ENCODE data around the gene GOSR2. TPM values are rescaled to one million over a fixed set of nuclear protein-coding genes. Genes with fewer than 3 reads are reported as not detected.
"Not testable (repeated sequence)": the region's sequence is repeated elsewhere in the genome, so short reads cannot be mapped to it uniquely, and the experiment has no call there.

The GOSR2 gene
- total RNA-seq, 2 donors from 2014 or later, result 52.0 to 56.1 TPM

- peak; percentile 62 for DNase-seq (ENCODE audit: low spot score)
- intact Hi-C loops (cut with DNase I), result no loop called here
These were observed 55.0 kb downstream of the GOSR2 start for GRCh38 chr17:46977750-46978488.

DNA sequence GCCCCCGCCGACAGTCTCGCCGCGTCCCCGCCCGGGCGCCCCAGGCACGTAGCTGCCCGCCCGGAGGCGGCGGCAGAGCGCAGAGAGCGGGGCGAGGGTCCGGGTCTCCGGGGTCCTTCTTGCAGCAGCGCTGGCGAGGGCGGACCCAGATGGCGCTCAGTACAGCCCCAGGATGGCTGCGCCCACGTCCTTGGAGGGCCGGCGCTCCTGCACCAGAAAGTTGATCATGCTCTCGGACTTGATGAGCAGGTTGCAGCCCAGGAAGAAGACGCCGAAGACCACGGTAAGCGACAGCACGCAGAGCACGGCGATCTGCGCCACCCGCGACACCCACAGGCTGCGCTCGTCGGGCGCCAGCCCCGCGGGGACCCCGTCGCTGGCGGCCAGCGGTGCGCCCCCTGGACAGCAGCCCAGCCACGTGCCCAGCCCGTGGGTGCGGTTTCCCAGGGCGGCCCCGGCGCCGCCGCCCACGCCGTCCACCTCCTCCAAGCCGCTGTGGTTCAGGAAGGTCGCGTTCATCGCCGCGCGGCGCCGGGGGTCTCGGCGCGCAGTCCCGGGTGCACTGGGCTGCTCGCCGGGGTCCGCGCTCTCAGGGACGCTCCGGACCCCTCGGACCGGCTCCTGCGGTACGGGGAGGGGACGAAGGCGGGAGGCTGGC, 55.7 kb downstream of the GOSR2 start:
- peak; percentile 82 for DNase-seq (ENCODE audit: low spot score)
- intact Hi-C loops (cut with DNase I), result no loop called here

GRCh38 chr17:46979147-46979863, 56.3 kb downstream of the GOSR2 start, which contains the start of gene RPRML:
RPRML (minus strand) TSS chr17:46979253; CDS start chr17:46979007, 246 bp downstream.
- intact Hi-C loops (cut with DNase I), result no loop called here
- peak; percentile 73 for DNase-seq (ENCODE audit: low spot score)

- DNase-seq (ENCODE audit: low spot score), result peak; percentile 15
- intact Hi-C loops (cut with DNase I), result no loop called here
These were observed 59.6 kb downstream of the GOSR2 start for GRCh38 chr17:46982577-46982976.

- DNase-seq (ENCODE audit: low spot score), result peak; percentile 47
- intact Hi-C loops (cut with DNase I), result no loop called here
These were observed 60.8 kb downstream of the GOSR2 start for GRCh38 chr17:46983782-46984181.

DNA sequence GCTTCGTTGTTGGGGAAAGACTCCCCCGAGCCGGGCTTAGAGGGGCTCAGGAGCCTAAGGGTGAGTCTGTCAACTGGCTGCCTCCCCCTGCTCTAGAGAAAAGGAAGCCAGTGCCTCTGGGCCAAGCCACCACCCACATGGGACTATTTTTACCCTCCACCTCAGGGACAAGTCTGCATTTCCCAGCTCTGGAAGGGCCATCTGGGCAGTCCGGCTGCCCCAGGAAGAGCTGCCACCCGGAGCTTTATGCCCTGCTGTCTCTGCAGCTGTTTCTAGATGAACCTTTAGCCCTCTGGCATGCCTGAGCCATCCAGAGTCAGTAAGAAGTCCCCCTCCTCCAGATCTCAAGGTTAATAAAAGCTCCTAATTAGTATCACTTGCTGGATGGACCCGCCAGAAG, 61.4 kb downstream of the GOSR2 start:
- no peak for DNase-seq (ENCODE audit: low spot score)
- intact Hi-C loops (cut with DNase I), result no loop called here

- DNase-seq (ENCODE audit: low spot score), result peak; percentile 5
- intact Hi-C loops (cut with DNase I), result no loop called here
These were observed 61.9 kb downstream of the GOSR2 start for GRCh38 chr17:46984892-46985291.

DNA sequence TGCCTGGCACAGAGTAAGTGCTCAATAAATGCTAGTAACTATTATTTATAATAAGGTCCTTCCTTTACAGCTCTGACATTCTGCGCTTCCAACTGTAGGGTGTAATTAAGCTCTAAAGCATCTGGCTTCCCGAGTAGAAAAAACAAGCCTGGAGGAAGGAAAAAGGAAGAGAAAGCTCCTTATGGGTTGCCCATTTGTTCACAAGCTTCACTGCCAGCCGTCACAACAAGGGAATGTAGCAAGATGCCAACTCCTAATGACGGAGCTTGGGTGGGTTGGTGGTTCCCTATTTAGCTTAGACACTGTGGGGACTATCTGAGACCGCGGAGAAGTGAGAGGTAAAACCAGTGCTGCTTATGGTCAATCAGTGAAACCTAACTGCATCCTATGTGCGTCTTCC, 63.4 kb downstream of the GOSR2 start:
- DNase-seq (ENCODE audit: low spot score), result no peak
- intact Hi-C loops (cut with DNase I), result no loop called here

GRCh38 chr17:46987927-46988326, 65.0 kb downstream of the GOSR2 start:
- DNase-seq (ENCODE audit: low spot score), result peak; percentile 19
- intact Hi-C loops (cut with DNase I), result not testable (repeated sequence)

DNA sequence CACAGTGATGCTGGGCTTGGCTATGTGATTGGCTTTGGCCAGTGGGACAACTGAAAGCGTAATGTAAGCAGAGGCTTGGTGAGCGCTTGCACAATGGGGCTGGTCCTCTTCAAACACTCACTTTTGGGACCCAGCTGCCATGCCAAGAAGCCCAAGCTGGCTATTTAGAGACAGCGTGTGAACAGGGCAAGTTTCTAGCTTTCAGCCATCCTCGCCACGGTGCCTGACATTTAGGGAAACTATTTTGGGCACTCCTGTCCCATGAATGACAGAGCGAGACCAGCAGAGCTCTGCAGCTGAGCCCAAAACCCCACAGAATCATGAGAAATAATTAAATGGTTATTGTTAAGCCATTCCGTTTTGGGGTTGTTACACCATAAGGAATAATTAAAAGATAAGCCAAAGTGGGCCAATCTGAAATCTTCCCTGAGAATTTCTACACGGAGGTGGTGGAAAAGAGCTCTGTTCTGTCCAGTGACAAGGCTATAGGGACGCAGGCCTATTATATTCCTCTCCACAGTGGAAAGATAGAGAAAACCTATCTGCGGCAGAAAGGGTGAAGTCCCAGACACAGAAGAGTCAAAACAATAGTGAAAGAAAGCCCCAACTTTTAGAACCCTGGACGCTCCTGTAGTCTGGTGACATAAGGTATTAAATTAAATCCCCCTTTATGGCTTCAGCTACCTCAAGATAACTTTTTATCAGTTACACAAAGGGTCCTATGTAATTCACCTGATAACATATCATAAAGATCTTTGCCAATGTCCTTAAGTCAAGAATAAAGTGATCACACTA, 66.9 kb downstream of the GOSR2 start:
- intact Hi-C loops (cut with DNase I), result no loop called here

GRCh38 chr17:46991617-46992016, 68.7 kb downstream of the GOSR2 start:
- DNase-seq (ENCODE audit: low spot score), result no peak
- intact Hi-C loops (cut with DNase I), result no loop called here

More for the DNA sequence above, 66.9 kb downstream of the GOSR2 start:
- DNase-seq (ENCODE audit: low spot score), result no peak

Small RNAs within 50 kb of the gene (microRNA-seq; reads per million reads assigned to microRNA genes)
- 0 reads per million in 2 donors for gene MIR5089 (ENCODE audit: borderline microRNAs expressed in 2 of 2)

Other genes with a start within 250 kb of the GOSR2 start
- gene WNT3, start 104.5 kb upstream of the GOSR2 start, total RNA-seq, result under 1 TPM; 0.32 to 0.81 TPM
- 1 to 10 TPM; 1.8 to 7.5 TPM for gene WNT9B, start 71.6 kb upstream of the GOSR2 start, total RNA-seq
- not detected for gene RPRML, start 56.1 kb downstream of the GOSR2 start, total RNA-seq